ENCODE data around the gene FN3KRP.
"Not testable (repeated sequence)": the region's sequence is repeated elsewhere in the genome, so short reads cannot be mapped to it uniquely, and the experiment has no call there.

Gene FN3KRP

GRCh38 chr17:82774456-82774855, 58.0 kb downstream of the FN3KRP start:
- in situ Hi-C loops (cut with HindIII; ENCODE audit: low sequenced_read_pairs): not testable (repeated sequence)

DNA sequence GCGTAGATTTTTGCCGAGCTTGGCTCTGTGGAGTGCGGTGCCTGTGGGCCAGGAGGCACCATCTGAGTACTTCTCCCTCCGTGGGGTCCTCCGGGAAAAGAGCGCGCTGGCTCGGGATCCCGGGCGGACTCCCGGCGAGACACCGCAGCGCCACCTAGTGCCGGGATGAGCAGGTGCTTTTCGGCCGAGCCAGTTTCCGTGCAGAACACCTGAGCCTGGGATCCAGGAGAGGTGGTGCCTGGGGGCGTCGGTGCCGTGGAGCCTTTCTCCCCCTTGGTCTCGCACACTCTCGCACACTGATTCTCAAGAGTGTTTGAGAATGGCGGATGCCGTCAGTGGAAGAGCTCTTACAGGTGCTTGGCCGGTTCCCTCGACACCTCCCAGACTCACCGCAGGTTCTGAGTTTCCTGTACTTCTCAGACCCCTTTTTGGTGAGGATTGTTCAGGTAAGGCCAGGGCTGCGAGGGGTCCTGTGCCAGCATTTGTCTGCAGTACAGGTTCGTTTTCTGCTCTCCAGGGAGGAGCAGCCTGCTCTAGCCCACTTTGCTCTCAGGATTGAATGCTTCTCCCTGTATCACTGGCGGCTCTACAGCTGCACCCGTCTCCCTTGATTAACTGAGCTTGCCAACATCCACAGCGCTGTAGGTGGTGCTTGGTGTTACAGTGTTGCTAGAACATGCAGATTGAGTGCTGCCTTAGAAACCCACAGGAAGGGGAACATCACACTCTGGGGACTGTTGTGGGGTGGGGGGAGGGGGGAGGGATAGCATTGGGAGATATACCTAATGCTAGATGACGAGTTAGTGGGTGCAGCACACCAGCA, 58.7 kb downstream of the FN3KRP start:
- in situ Hi-C loops (cut with HindIII; ENCODE audit: low sequenced_read_pairs): no loop called here

GRCh38 chr17:82776454-82776853, 59.9 kb downstream of the FN3KRP start:
- in situ Hi-C loops (cut with HindIII; ENCODE audit: low sequenced_read_pairs): no loop called here
